GM11168 (cell line): ENCODE results near the gene THBD.

Source experiments
- in situ Hi-C: fragments of 300-500 bp; cut with MboI; formaldehyde crosslinking; loops from one replicate; pipeline ENCODE4 v1.12.0; 2022; ENCODE audit warnings: low sequenced_read_pairs; ENCODE audit not compliant: unreplicated experiment

The THBD gene

DNA sequence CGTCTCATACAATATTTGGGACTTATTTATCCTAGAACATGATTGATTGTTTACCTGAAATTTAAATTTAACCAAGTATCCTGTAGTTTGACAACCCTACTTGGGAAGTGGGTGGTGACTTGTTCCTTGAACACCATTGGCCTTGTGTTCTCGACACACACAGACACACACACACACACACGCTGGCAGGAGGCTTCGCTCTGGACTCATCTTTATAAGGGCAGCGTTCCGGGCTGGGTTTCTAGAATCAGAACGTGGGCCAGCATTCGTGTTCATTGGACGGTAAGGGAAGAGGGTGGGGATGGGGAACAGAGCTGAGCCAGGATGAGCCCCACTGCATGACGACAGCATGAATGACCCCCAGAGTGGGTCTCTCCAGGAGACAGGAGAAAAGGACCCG, 30.5 kb downstream of the THBD start:
- in situ Hi-C loops = no loop called here

DNA sequence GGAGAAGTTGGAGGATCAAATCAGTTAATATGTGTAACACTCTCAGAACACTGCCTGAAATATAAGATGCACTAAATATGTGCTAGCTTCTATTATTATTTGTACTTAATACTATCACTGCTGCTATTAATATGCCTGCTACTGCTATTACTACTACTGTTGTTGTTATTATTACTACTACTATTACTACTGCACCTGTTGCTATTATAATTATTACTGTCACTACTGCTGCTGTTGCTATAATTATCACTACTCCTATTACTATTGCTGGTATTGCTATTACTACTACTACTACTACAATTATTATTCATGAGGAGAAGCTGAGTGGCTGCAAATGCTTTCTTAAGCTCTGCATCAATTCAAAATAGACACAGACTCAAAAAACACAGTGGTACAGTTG, 31.0 kb downstream of the THBD start:
- in situ Hi-C loops = no loop called here

DNA sequence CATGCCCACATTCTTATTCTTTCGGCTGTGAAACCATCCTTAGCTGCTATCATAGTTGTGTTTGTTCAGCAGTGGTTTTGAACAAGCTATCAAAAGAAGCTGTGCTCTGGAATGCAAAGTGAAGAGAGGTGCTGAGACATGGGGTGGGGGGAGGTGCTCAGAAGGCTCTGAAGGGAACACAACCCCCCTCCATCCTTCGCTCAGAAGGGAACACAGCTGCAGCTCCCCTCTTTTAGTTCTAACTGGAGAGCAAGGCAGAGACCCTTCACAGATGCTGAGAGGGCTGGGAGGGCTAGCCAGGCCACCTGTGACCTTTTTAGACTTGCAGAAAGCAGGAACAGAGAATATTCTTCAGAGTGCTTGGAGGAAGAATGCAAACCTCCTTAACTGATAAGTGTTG, 32.0 kb downstream of the THBD start:
- in situ Hi-C loops = no loop called here

DNA sequence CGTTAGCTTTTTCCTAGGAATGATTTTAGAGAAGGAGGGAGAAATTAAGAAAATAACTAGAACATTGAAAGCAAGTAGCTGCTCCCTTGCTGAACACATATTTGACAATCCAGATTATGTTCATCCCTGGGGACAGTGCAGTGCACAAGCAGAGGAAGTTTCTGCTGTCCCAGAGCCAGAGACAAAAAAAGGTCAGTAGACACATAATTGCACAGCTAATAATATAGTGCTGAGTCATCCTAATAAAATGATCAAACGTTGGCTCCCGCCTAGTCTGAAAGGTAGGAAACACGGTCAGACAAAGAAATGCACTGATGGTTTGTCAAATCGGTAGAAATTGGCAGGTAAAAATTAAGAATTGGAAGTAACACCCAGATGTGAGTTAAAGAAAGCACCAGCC, 36.0 kb downstream of the THBD start:
- in situ Hi-C loops = no loop called here

DNA sequence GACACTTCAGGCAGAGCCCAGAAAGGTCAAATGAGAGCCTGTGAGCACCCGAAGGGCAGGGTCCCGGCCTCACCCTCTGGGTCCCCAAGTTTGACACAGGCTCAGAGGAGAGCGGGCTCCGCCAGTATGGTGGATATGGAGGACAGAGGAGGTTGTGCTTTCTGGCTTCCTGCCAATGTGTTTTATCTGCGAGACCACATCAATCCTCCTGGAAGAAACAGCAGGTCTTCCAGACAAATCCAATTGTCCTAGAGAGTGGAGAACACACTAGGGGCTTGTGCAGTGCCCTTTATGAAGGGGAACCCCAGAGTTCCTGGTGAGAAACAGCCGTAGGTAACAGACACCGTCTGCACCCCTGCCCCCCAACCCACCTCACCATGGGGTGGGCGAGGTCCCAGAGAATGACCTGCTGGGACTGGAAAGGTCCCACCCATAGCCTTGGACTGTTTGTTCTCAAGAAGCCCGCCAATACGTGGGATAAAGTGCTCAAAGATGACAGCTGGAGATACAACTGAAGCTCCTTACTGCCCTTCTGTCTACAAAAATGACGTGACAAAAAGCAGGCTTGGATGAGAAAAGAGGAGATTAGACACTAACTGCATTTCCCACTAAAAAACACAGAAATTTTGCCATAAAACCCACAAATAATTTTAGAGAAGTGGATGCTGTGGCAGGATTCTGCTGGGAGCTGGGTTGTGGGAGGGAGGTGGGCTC, 38.3 kb downstream of the THBD start:
- in situ Hi-C loops = no loop called here

DNA sequence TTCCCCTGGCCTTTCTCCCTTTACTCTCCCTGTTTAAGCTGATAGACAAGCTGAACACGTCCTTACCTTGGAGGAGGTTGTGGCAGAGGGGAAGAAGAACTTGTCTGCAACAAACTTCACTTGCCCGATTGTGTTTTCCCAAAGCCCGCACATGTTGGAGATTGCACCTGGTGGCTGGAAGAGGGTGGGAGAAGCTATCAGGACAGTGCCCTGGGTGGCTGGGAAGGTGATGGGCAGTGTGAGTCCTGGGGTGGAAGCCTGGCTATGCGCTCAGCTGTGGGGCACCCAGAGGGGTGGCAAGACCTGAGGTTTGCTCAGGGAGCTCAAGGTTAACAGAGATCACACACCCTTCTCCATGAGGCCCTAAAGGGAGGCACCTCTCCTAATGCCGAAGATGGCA, 39.4 kb downstream of the THBD start:
- in situ Hi-C loops = no loop called here

DNA sequence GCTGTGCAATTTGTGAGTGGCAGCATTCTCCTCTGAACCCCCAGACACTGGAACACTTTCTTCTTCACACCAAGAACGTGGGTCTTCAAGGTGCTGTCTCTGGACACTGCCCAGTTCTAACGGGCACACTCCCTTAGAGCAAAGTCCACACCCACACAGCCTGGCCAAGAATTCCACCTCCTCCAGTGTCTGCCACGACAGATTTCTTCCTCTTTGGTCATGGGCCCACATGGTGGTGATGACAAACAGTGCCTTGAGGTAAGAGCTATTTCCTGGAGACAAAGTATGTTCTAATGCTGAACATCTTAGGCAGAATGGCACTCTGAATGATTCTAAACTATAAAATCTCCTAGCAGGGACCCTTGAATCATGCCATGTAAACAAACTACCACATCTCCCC, 39.8 kb downstream of the THBD start:
- in situ Hi-C loops = no loop called here

DNA sequence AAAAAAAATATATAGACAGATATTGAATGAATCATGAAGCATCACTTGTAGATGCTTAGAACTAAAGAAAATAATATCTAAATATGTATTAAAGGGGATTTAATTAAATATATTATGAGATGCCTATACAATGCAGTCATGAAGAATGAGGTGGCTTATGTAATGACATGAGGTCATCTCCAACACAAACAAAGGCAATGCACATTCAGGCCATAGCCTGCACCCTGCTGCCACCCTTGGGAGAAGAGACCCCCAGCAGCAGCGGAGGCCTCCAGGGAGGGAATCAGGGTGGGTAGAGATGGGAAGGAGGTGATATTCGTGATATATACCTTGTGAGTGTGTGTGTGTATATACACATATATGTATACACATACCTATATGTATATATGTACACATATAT, 40.8 kb downstream of the THBD start:
- in situ Hi-C loops = no loop called here

DNA sequence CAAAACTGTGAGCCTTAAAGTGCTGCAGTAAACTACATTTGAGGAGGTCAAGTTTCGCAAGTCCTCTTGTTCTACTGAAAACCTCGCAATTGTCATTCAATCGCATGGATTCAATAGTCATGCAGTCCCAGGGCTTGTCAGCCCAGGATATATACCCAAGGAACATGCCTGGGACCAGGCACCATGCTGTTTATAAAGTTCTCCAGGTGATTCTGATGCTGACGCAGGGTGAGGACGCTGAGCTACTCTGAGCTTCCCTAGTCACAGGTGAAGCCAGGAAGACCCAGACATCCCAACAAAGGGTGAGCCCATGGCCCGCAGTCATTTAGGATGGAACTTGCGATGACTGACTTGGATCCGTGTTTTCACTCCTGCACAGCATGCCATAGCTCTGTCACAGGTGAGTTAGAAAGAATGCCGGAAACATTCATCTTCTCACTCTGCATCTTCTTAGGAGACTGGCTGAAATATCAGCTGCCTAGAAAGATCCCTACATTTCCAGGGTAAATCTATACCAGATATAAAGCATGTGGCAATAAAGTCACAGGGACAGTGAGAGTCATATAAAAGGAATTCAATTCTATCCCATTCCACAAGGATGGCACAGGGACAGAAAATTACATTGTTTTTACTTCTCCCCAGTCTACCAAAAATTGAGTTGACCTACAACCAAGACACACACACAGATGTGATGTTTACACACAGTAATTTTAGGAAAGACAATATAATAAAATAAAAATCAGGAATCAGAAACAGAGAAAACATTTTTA, 41.4 kb downstream of the THBD start:
- in situ Hi-C loops = no loop called here

DNA sequence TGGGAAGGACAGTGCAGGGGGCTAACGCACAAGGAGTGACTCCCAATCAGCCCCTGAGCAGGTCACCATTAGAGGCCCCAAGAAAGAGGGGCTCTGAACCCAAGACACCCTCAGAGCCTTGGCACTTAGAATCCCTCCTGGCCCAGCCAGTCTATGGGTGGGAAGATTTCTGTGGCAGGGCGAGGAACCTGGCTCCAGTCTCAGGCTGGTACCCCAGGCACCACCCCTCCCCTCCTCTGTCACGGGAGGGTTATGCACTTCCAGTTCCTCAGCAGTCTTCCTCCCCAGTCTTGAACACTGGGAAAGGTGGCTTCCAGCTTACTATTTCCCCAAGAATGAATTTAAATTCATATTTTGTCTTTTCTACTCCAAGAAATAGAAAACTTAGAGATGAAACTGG, 42.0 kb downstream of the THBD start:
- in situ Hi-C loops = no loop called here

DNA sequence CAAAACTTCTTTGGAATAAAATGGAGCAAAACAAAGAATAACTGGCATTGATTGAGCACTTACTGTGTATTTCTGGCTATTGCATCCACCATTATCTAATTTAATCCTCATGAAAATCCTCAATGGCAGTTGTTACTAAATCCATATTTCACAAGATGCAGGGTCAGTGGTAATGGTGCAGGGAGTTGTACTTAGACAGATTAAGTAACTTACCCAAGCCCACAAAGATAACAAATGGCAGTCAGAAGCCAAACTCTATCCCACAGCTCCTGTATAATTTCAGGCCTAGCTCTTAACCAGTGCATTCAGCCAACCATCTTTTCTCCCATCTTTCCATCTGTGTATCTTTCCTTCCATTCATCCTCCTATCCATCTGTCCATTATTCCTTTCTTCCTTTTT, 43.7 kb downstream of the THBD start:
- in situ Hi-C loops = no loop called here

DNA sequence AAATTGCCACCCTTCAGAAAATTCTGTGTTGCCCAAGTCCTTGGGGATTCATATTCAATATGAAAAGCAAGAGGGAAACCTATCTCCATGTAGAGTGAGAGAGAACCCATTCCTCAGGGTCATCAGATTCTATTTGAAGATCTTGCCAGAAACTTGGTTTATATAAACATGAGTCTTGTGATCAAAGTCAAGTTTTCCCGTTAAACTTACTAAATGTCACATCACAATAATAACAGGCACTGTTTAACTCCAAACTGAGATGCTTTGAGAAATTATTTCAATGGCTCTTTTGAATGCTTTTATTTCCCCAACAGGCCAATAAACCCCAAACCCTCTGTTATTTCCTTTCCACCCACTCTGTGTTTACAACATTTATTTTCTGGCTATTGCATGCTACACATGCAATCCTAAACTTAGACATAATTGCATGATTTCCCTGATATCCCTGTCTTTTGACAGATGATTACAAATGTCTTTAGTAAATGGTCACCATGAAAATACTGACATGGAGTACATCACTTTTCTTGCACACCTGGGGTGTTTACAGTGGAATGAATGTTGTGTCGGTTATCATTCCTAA, 45.5 kb downstream of the THBD start:
- in situ Hi-C loops = no loop called here

DNA sequence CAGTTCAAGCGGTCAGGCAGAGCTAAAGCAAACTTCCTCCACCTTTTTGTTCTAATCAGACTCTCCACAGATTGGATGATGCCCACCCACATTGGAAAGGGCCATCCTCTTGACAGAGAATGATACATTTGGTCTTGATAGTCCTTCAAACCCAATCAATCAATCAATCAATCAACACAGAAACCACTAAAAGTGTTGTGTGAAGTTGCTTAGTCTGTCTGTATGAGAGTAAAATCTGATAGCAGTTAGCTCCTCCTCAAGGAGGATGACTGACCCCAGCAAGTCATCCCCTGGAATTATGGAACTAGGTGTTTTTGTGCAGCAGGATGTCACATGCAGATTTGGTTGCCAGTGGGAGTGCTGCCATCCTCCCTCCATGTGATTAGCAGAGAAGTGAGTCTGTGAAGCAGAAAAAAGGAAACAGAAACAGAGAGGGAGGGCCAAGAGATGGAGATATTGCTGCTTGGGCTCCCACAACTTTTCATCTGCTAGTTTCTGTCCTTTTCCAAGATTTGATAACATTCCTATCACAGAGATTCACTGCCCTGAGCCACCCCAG, 46.3 kb downstream of the THBD start:
- in situ Hi-C loops = no loop called here

DNA sequence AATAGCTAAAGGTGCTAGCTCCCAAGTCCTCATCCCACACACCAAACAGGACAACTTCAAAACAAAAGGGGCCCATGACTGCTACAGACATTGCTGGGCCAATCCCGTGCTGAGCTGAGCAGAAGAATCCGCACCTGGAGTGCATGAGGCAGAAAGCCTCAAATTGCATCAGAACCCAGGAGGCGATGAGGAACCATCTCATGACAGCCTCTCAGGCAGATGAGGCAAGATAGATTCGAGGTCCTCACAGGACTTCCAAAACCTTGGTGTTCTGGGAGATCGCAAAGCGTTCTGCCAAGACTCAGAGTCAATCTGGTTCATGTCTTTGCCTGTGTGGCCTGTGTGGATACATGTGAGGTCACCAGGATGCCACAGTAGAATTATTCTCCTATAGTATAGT, 47.2 kb downstream of the THBD start:
- in situ Hi-C loops = no loop called here

DNA sequence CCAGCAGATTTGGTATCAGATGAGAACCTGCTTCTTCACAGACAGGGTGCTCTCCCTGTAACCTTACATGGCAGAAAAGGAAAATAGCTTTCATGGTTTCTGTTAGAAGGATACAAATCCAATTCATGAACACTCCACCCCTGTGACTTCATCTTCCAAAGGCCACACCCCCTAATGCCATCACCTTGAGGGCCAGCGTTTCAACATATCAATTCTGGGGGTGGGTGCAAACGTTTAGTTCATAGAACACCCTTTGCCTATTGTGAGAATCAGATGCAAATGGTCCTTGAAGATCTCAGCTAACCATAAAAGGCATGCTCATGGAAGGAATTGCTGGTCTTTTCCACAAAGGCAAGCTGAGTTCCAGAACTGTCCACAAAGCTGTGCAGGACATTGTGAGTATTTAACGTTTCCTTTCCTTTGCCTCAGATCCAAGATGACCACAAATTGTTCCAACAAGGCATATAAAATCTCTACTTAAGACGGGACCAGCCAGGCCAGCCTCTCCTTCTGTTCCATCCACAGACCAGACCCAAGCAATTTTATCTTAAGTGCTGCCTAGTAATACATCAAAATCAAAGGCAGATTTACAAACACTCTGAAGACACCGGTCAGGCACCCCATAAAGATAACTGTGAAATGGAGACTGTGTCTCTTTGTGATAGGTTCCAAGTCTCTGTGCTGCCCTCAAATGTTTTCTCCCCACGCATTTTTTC, 49.1 kb downstream of the THBD start:
- in situ Hi-C loops = no loop called here

DNA sequence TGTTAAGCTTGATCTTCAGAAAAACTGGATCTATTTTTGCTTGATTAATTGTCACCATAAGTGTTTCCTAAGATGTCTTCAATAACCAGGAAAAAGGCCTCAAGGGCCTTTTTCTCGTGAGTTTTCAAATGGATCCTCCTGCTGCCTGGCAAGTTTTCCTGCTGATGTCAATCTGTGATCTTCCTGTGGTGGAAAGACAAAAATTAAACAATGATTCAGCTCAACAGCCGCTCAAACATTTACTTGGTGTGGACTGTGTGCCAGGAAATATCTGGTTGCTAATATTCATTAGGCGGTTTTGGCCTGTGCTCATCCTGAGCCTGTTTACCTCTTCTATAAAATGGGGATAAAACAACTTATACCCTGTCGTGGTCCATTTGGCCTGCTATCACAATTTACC, 49.7 kb downstream of the THBD start:
- in situ Hi-C loops = no loop called here

DNA sequence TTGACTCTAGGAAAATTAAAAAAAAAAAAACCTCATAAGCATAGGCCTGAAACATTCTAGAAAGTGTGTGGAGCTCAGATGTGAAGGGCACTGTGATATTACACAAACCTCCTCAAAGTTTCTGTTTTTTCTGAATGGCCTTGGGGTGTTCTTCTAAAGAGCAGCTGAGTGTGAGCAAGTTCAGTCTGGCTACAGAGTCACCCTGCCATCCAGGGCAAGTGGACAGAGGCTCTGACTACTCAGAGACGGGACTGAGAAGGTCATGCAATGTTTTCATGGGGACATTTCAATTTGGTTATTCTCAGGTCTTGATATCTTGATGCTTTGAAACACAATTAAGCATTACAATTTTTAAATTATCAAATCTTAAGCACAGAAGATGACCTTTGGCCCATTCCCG, 51.0 kb downstream of the THBD start:
- in situ Hi-C loops = no loop called here

DNA sequence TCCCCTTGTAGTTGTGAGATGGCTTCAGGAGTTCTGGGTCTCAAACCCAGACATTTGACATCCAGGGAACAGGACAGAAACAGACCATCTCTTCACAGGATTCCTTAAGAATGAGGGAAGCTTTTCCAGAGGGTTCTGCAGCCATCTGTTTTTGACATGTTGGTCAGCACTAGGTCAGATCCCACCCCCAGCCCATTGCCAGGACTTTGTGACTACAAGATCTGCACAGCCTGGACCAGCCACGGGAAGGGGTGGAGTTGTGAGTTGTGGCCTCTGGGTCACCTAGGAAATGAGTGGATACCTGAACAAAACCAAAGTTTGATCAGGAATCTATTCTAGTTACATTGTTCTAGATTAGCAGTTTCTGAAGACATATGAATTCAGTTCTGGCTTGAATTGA, 53.5 kb downstream of the THBD start:
- in situ Hi-C loops = no loop called here
